NCI-H345 (cell line): ENCODE measurements around the gene DCAF11.
A peak's percentile ranks its signal among the peaks of the same experiment; 100 is the strongest.

Experiments used
- DNase-seq: peaks from one replicate; lab custom pipeline; 2025; lab: John Stamatoyannopoulos, UW

DCAF11 gene

GRCh38 chr14:24114532-24115421 is at the start of gene DCAF11, which contains the start of gene NRL:
TSS of gene DCAF11 (plus strand) at chr14:24114777. CDS start at chr14:24115595, 818 bp downstream.
TSS of gene NRL (minus strand) at chr14:24114949. CDS start at chr14:24082848, 32,101 bp downstream.
- DNase-seq: peak; percentile 100

GRCh38 chr14:24064856-24065255 is 49.7 kb upstream of the DCAF11 start:
- no peak for DNase-seq

DNA sequence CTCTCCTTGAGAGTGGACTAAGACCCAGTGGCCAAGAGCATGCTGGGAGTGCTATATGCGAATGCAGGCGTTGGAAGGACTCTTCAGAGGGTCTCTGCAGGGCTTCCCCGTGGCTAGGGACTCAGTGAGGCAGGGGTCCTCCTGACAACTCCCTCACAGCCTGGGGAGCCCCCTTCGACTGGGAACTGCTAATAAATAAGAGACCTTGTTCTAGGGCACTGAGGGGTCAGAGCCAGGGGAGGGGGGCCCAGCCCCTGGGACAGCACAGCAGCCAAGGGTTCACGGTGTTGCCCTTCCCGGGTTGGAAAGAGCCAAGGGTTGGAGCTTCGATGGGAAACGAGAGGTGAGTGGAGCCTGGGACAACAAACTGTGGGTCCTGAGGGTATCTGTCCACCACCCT is 49.2 kb upstream of the DCAF11 start:
- DNase-seq: no peak

- no peak for DNase-seq
Observed at GRCh38 chr14:24066496-24067132, 48.0 kb upstream of the DCAF11 start.

- no peak for DNase-seq
Observed at GRCh38 chr14:24067133-24068082, 47.2 kb upstream of the DCAF11 start.

DNA sequence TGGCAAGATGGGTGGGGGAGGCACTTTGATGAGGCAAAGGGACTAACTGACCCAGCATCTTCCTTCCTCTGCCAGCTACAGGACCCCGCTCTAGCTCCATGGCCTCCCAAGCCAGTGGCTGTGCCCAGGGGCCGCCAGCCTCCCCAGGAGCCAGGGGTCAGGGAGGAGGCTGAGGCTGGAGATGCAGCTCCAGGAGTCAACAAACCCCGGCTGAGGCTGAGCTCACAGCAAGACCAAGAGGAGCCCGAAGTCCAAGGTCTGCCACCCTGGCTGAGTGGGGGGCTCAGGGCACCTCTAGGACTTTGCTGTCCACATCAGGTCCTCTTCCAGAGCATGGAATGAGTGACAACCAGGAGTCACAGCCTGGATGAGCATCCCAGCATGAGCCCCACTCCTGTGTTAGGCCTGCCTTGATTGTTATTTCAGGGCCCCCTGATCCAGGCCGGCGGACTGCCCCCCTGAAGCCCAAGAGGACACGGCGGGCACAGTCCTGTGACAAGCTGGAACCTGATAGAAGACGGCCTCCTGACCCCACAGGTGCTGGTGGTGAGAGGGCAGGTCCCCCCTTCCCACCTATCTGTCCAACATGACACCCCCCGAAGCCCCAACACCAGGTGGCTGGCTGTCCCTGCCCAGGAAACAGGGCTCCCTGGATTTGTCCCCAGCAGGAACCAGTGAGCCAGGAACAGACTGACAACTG is 45.7 kb upstream of the DCAF11 start:
- no peak for DNase-seq

- no peak for DNase-seq
Observed at GRCh38 chr14:24069411-24069735, 45.2 kb upstream of the DCAF11 start.

- DNase-seq: peak; percentile 73
Observed at GRCh38 chr14:24070285-24071143, 44.1 kb upstream of the DCAF11 start.

- no peak for DNase-seq
Observed at GRCh38 chr14:24071144-24071697, 43.4 kb upstream of the DCAF11 start, which contains the start of gene CPNE6. TSS of gene CPNE6 (plus strand) at chr14:24071562. CDS start at chr14:24072937, 1,375 bp downstream.

DNA sequence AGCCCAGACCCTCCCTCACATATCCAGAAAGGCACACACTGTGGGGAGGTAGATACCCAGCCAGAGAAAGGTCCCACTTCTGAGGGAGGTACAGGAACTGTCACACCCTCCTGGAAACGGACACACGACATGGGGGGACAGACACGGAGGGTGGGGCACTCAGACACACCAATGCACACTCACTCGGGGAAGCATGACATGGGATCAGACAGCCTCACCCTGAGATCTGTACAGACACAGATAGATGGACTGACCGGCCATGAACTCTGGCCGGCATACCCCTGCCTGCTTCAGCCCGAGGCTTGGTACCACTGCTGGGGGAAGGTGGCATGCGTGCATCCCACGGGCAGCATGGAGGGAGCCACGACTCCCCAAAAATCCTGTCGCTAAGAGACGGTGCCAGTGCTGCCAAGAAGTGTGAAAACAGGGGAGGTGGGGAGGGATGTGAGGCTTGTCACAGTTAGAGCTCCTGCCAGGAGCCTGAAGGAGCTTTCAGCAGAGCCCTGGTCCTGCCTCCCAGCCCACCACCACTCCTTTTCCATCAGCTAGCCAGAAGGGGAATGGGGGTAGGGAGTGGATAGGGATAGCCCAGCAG is 42.6 kb upstream of the DCAF11 start:
- no peak for DNase-seq

GRCh38 chr14:24072436-24072835 is 42.1 kb upstream of the DCAF11 start:
- DNase-seq: no peak

DNA sequence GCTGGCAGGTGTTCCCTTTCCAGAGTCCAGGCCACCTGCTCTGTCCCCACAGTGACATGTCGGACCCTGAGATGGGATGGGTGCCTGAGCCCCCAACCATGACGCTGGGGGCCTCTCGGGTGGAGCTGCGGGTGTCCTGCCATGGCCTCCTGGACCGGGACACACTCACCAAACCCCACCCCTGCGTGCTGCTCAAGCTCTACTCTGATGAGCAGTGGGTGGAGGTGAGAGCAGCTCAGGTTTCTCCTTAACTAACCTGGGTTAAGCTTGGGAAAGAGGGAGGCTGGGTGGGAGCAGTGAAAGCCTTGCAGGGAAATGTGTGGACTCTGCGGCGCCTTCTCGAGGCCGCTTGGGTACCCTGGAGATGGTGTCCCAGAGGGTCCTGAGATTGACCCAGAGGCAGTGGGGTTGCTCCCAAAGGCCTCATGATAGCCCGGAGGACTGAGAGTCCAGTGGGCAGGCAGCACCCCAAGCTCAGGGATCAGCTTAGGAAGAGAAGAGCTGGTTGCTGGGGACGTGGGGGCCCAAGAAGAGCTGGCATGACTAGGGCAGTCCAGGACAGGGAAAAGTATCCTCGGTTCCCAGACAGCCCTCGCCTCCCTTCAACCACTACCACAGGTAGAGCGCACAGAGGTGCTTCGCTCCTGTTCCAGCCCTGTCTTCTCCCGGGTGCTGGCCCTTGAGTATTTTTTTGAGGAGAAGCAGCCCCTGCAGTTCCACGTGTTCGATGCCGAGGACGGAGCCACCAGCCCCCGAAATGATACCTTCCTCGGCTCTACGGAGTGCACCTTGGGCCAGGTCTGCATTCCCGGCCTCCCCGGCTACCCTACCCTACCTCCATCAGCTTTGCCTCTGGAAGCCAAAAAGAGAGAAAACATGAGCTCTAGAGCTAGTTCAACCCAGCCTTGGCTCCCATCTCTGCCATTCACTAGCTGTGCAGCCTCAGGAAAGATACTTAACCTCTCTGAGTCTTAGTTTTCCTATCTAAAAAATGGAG is 41.4 kb upstream of the DCAF11 start:
- DNase-seq: no peak

DNA sequence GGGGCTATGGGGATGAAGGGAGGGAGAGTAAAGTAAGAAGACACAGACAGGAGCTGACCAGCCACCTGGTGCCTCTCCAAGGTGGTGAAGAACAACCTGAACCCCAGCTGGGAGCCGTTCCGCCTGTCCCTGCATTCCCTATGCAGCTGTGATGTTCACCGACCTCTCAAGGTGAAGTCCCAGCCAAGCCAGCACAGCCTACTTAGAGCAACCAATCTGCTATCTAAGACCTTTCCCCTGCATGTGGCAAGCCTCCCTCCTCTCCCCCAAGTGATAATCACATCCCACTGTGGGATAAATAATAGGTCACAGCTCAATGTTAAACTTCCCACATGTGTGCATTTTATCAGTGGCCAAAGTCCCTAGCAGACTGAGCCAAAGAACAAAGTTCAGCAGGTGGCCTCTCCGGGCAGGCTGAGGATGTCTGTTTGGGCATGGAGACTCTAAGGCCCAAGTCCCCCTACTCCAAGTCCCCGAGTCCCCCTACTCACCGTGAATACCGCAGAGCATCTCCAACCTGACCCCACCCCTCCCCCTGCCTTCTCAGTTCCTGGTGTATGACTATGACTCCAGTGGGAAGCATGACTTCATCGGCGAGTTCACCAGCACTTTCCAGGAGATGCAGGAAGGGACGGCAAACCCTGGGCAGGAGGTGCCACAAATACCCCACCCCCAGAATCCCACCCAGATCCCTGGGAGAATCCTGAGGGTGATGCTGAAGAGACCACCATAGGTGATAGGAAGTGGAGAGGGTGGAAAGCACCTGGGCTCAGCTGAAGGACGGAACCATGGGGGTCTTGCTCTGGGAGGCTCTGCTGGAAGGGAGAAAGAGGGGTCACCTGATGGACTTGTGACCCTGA is 39.7 kb upstream of the DCAF11 start:
- DNase-seq: no peak

DNA sequence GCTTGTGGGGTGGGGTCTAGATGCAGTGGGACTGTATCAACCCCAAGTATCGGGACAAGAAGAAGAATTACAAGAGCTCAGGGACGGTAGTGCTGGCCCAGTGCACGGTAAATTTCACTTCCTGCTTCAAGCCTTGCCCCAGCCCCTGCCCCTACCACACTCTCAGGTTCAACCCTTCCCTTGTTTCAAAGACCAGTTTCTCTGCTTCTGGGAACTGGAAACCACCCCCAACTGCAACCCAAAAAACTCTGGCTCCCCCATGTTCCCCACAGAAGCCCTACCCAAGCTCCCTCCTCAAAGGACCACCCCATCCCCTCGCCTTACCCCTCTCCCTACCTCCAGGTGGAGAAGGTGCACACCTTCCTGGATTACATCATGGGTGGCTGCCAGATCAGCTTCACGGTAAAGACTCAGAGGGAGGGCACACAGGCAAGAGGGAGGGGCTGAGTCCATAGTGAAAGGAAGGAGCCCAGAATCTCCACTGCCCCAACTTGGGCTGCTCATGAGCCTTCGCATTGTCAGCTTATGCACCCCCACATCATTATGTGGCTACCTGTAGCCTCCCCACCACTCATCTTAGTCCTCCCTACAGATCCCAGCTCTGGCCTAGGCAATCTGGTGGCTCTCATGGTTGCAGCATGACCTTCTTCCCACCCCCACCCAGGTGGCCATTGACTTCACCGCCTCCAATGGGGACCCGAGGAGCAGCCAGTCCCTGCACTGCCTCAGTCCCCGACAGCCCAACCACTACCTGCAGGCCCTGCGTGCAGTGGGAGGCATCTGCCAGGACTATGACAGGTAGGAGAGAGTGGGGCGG is 38.9 kb upstream of the DCAF11 start:
- no peak for DNase-seq

GRCh38 chr14:24076302-24076601 is 38.3 kb upstream of the DCAF11 start:
- no peak for DNase-seq

GRCh38 chr14:24077086-24077485 is 37.5 kb upstream of the DCAF11 start:
- no peak for DNase-seq

DNA sequence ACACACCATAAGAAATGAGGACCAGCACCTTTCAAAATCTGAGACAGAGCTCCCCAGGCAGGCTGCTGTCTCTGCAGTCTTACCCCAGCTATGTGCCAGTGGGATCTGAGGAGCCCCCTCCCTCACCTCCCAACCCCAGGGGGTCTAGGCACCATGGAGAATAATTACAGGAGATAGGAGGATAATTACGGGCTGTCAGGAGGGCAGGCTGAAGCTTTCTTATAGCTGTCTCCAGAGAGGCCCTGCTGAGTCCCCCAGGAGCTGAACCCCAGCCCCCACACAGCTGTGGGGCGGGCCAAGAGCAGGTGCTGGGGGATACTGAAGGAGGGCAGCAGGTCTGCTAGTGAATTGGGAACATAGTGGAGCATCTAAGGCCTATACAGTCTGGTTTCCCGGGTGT is 36.4 kb upstream of the DCAF11 start:
- DNase-seq: peak; percentile 28
